ENCODE measurements around the gene URM1.
A peak's percentile ranks its signal among the peaks of the same experiment; 100 is the strongest.
"Not testable (repeated sequence)": the region's sequence is repeated elsewhere in the genome, so short reads cannot be mapped to it uniquely, and the experiment has no call there.

Gene URM1

GRCh38 chr9:128422783-128423150 is 51.6 kb downstream of the URM1 start:
- H3K9me3 Mint-ChIP-seq, result no peaks in the 10 kb centered on the region
- peaks cover 10% of the 10 kb centered on the region for H3K36me3 Mint-ChIP-seq (ENCODE audit: low read depth)
- no peak overlapping the region for H3K27ac Mint-ChIP-seq
- no peak for TF ChIP-seq CTCF (IDR thresholded peaks at IDR 0.05; ENCODE audit: unreplicated experiment in 3 of 3)
- H3K4me3 Mint-ChIP-seq, result peak overlapping the region; percentile 64 to 87 (median 80)
- peaks cover under 1% of the 10 kb centered on the region for H3K27me3 Mint-ChIP-seq (ENCODE audit: low read depth)
- no peaks in the 10 kb centered on the region for H3K4me1 Mint-ChIP-seq

DNA sequence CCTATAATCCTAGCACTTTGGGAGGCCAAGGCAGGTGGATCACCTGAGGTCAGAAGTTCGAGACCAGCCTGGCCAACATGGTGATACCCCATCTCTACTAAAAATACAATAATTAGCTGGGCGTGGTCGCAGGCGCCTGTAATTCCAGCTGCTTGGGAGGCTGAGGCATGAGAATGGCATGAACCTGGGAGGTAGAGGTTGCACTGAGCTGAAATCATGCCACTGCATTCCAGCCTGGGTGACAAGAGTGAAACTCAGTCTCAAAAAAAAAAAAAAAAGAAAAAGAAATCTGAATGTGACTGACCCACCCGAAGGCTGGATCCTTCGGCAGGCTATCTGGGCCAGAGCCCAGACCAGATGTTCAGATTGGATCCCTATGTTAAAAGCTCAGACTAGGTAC is 52.2 kb downstream of the URM1 start:
- not testable (repeated sequence) for H3K27me3 Mint-ChIP-seq (ENCODE audit: low read depth); H3K27ac Mint-ChIP-seq; H3K9me3 Mint-ChIP-seq; H3K4me1 Mint-ChIP-seq
- Mint-ChIP-seq H3K36me3 (ENCODE audit: low read depth) (peaks cover 10% of the 10 kb centered on the region), H3K4me3 (peak overlapping the region; percentile 43 to 80 (median 64))

GRCh38 chr9:128424268-128424780 is 53.1 kb downstream of the URM1 start:
- H3K4me3 Mint-ChIP-seq, result peak overlapping the region in 1 of 3 experiments; percentile 42
- no peaks in the 10 kb centered on the region for H3K9me3 Mint-ChIP-seq
- no peak overlapping the region for H3K27ac Mint-ChIP-seq
- H3K4me1 Mint-ChIP-seq, result no peaks in the 10 kb centered on the region
- H3K27me3 Mint-ChIP-seq (ENCODE audit: low read depth), result peaks cover 2% of the 10 kb centered on the region
- no peak for TF ChIP-seq CTCF (IDR thresholded peaks at IDR 0.05; ENCODE audit: unreplicated experiment in 3 of 3)
- H3K36me3 Mint-ChIP-seq (ENCODE audit: low read depth), result peaks cover 10% of the 10 kb centered on the region

DNA sequence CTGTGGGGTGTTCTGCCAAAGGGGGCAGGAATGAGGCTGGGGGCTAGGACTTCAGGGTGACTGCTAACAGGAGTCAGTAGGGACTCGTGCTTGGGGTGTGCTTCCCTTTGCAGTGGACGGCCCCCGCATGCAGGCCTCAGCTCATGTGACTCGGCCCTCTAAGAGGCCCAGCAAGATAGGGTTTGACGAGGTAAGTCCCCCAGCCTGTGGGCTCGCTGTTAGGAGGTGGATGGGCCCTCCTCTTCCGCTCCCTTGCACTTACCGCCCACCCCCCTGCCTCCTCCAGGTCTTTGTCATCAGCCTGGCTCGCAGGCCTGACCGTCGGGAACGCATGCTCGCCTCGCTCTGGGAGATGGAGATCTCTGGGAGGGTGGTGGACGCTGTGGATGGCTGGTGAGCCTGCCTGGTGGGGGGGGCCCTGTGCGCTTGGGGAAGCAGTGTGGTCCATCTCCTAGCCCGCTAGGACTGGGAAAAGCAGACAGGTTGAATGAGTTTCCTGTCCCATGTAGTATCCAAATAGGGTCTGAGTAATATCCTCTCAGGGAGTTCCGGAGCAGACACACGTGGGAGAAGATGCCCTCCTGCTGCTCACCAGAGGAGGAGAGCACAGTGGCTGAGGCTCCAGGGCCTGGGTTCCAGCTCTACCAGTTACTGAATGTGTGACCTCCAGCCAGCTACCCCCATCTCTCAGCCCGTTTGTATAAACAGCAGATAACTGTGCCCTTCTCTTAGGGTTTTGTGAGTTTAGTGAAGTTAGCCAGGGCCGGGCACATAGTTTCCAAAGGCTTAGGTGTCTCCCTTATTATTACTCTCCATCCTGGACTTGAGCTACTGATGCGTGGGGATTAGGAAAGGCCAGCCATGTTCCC is 57.7 kb downstream of the URM1 start:
- H3K9me3 Mint-ChIP-seq, result no peaks in the 10 kb centered on the region
- H3K36me3 Mint-ChIP-seq (ENCODE audit: low read depth), result peaks cover 10% of the 10 kb centered on the region
- peaks cover 3% of the 10 kb centered on the region for H3K27me3 Mint-ChIP-seq (ENCODE audit: low read depth)
- no peaks in the 10 kb centered on the region for H3K4me1 Mint-ChIP-seq
- TF ChIP-seq CTCF (IDR thresholded peaks at IDR 0.05; ENCODE audit: unreplicated experiment in 3 of 3), result no peak
- peak overlapping the region in 2 of 3 experiments; percentile 25 to 28 for H3K4me3 Mint-ChIP-seq
- H3K27ac Mint-ChIP-seq, result peak overlapping the region in 1 of 3 experiments; percentile 74

- Mint-ChIP-seq H3K27me3 (ENCODE audit: low read depth) (peaks cover 3% of the 10 kb centered on the region), H3K4me1 (no peaks in the 10 kb centered on the region), H3K4me3 (peak overlapping the region in 1 of 3 experiments; percentile 22), H3K27ac (no peak overlapping the region), H3K36me3 (ENCODE audit: low read depth) (peaks cover 7% of the 10 kb centered on the region), H3K9me3 (no peaks in the 10 kb centered on the region)
- TF ChIP-seq CTCF (IDR thresholded peaks at IDR 0.05; ENCODE audit: unreplicated experiment in 3 of 3), result no peak
Measured at GRCh38 chr9:128429513-128430086, 58.4 kb downstream of the URM1 start.

DNA sequence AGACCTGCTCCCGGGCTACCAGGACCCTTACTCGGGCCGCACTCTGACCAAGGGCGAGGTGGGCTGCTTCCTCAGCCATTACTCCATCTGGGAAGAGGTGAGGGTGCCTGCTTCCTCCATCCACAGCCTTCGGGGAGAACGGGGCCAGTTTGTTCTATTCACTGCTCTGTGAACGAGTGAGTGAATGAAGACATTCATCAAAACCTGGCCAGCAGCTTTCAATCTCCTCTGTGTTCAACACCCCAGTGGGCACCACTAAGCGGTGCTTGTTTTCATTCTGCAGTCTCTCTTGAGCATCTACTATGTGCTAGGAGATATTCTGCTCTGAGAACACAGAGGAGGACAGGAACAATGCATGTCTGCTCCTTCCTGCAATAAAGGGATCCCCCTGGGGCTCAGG is 60.0 kb downstream of the URM1 start:
- H3K4me3 Mint-ChIP-seq, result no peak overlapping the region
- TF ChIP-seq CTCF (IDR thresholded peaks at IDR 0.05; ENCODE audit: unreplicated experiment in 3 of 3), result no peak
- H3K27me3 Mint-ChIP-seq (ENCODE audit: low read depth), result peaks cover 3% of the 10 kb centered on the region
- no peaks in the 10 kb centered on the region for H3K9me3 Mint-ChIP-seq
- H3K36me3 Mint-ChIP-seq (ENCODE audit: low read depth), result peaks cover 6% of the 10 kb centered on the region
- no peak overlapping the region for H3K27ac Mint-ChIP-seq
- no peaks in the 10 kb centered on the region for H3K4me1 Mint-ChIP-seq

Measured in nephron (organoid).